Measurements from ENCODE around the gene EFR3B. TPM values are rescaled to one million over a fixed set of nuclear protein-coding genes. Genes with fewer than 3 reads are reported as not detected.
A peak's percentile ranks its signal among the peaks of the same experiment; 100 is the strongest.

Gene EFR3B
- total RNA-seq, 1 donor from 2014 or later = 17.2 TPM

DNA sequence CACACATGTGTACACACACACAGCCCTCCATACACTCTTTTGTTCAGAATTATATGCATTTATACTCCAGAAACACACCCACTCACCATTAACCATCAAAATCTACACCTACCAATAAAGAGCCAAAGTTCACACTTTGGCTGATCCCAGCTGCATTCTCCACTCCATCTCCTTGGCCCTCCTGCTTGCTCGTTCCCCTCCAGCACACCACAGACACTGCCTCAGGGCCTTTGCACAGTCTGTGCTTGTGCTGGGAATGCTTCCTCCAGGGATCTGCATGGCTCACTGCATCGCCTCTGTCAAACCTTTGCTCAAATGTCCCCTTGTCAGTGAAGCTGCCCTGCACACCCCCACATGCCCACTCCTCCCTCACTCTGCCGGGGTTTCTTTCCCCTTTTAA is 80.5 kb downstream of the EFR3B start:
- Histone ChIP-seq H3K9ac (no peak overlapping the region), H3K4me1 (no peaks in the 10 kb centered on the region), H3K79me2 (ENCODE audit: low read depth) (no peaks in the 10 kb centered on the region), H3K9me3 (ENCODE audit: low read depth) (no peaks in the 10 kb centered on the region), H3K27me3 (no peaks in the 10 kb centered on the region), H3K36me3 (no peaks in the 10 kb centered on the region), H3F3A (ENCODE audit: low read depth) (no peaks in the 10 kb centered on the region), H3K27ac (no peak overlapping the region), H3K4me2 (no peak overlapping the region), H4K20me1 (ENCODE audit: low read depth) (no peaks in the 10 kb centered on the region), H3K4me3 (no peak overlapping the region), H2AFZ (replicated peaks) (no peak overlapping the region)
- DNase-seq (ENCODE audit: low spot score) = no peak
- H3K9me3 Mint-ChIP-seq = no peaks in the 10 kb centered on the region
- H3K4me1 Mint-ChIP-seq = no peaks in the 10 kb centered on the region
- no peak overlapping the region for H3K4me3 Mint-ChIP-seq
- TF ChIP-seq, protein P1, sequence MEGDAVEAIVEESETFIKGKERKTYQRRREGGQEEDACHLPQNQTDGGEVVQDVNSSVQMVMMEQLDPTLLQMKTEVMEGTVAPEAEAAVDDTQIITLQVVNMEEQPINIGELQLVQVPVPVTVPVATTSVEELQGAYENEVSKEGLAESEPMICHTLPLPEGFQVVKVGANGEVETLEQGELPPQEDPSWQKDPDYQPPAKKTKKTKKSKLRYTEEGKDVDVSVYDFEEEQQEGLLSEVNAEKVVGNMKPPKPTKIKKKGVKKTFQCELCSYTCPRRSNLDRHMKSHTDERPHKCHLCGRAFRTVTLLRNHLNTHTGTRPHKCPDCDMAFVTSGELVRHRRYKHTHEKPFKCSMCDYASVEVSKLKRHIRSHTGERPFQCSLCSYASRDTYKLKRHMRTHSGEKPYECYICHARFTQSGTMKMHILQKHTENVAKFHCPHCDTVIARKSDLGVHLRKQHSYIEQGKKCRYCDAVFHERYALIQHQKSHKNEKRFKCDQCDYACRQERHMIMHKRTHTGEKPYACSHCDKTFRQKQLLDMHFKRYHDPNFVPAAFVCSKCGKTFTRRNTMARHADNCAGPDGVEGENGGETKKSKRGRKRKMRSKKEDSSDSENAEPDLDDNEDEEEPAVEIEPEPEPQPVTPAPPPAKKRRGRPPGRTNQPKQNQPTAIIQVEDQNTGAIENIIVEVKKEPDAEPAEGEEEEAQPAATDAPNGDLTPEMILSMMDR (IDR thresholded peaks at IDR 0.05) = no peak
- TF ChIP-seq EZH2phosphoT487 (IDR thresholded peaks at IDR 0.05) = no peak
- TF ChIP-seq EZH2 (IDR thresholded peaks at IDR 0.05) = no peak
- peaks cover 13% of the 10 kb centered on the region for H3K36me3 Mint-ChIP-seq
- H3K27ac Mint-ChIP-seq = peak overlapping the region; percentile 31
- peaks cover 6% of the 10 kb centered on the region for H3K27me3 Mint-ChIP-seq (ENCODE audit: insufficient read depth, low read depth)

- Histone ChIP-seq H3K4me2 (no peak overlapping the region), H3K36me3 (no peaks in the 10 kb centered on the region), H4K20me1 (ENCODE audit: low read depth) (no peaks in the 10 kb centered on the region), H2AFZ (replicated peaks) (no peak overlapping the region), H3K9ac (no peak overlapping the region), H3K4me3 (no peak overlapping the region), H3K27ac (no peak overlapping the region), H3K79me2 (ENCODE audit: low read depth) (no peaks in the 10 kb centered on the region), H3K4me1 (no peaks in the 10 kb centered on the region), H3F3A (ENCODE audit: low read depth) (peaks cover 8% of the 10 kb centered on the region), H3K27me3 (no peaks in the 10 kb centered on the region), H3K9me3 (ENCODE audit: low read depth) (no peaks in the 10 kb centered on the region)
- no peak for TF ChIP-seq EZH2phosphoT487 (IDR thresholded peaks at IDR 0.05)
- TF ChIP-seq, protein P1 (IDR thresholded peaks at IDR 0.05) = no peak
- TF ChIP-seq EZH2 (IDR thresholded peaks at IDR 0.05) = no peak
- Mint-ChIP-seq H3K4me3 (no peak overlapping the region), H3K4me1 (no peaks in the 10 kb centered on the region), H3K36me3 (peaks cover 14% of the 10 kb centered on the region), H3K9me3 (no peaks in the 10 kb centered on the region), H3K27me3 (ENCODE audit: insufficient read depth, low read depth) (peaks cover 7% of the 10 kb centered on the region), H3K27ac (peak overlapping the region; percentile 10)
- DNase-seq (ENCODE audit: low spot score) = no peak
Observed at GRCh38 chr2:25123682-25124081, 81.8 kb downstream of the EFR3B start.

- Histone ChIP-seq H3K4me3 (no peak overlapping the region), H3K27me3 (no peaks in the 10 kb centered on the region), H3K27ac (no peak overlapping the region), H3K36me3 (no peaks in the 10 kb centered on the region), H3K9ac (no peak overlapping the region), H2AFZ (replicated peaks) (no peak overlapping the region), H3K4me2 (no peak overlapping the region), H4K20me1 (ENCODE audit: low read depth) (peaks cover 4% of the 10 kb centered on the region), H3K79me2 (ENCODE audit: low read depth) (no peaks in the 10 kb centered on the region), H3F3A (ENCODE audit: low read depth) (peaks cover 12% of the 10 kb centered on the region), H3K4me1 (peaks cover 3% of the 10 kb centered on the region), H3K9me3 (ENCODE audit: low read depth) (no peaks in the 10 kb centered on the region)
- Mint-ChIP-seq H3K9me3 (no peaks in the 10 kb centered on the region), H3K27me3 (ENCODE audit: insufficient read depth, low read depth) (peaks cover 9% of the 10 kb centered on the region), H3K4me3 (no peak overlapping the region), H3K27ac (peak overlapping the region; percentile 81), H3K36me3 (peaks cover 16% of the 10 kb centered on the region), H3K4me1 (peaks cover 3% of the 10 kb centered on the region)
- TF ChIP-seq, protein P1 (IDR thresholded peaks at IDR 0.05) = no peak
- TF ChIP-seq EZH2phosphoT487 (IDR thresholded peaks at IDR 0.05) (no peak), EZH2 (IDR thresholded peaks at IDR 0.05) (no peak)
- DNase-seq (ENCODE audit: low spot score) = no peak
Observed at GRCh38 chr2:25125189-25125588, 83.3 kb downstream of the EFR3B start.

Data from neural progenitor cell (in vitro differentiated cells).